ENCODE measurements around the gene DCUN1D5. TPM values are rescaled to one million over a fixed set of nuclear protein-coding genes. Genes with fewer than 3 reads are reported as not detected.

DCUN1D5 gene
- total RNA-seq, 3 donors from 2014 or later, result 31.8 to 38.2 (median 36.2) TPM

DNA sequence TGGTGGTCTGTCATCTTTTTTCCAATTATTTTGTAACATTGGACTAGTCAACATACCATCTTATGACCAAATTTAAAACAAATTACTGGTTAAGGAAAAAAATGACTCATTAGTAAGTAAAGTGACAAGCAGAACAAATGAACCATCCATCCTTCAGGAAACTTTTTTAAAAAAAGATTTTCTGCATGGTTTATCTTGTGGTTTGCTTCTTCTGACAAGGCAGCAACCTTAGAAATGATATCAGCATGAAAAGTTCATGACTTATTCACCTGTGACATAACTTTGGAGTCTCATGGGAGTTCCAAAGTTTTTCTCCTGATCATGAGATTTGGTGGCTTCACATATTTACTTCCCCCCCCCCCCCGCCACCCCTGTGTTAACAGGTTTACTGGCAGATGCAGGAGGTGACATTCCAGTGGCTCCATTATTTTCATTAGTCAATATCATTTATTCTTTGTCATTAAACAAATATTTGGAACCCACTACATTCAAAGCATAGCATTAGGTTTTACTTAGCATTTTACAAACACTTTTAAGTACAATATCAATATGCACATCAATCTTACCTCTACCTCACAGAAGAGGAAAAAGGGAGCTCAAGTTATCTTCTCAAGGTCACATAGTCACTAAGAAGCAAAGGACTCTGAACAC lies 40.7 kb downstream of the DCUN1D5 start:
- no peaks in the 10 kb centered on the region for H3K4me1 ChIP-seq
- no peaks in the 10 kb centered on the region for H3K9me3 ChIP-seq
- TF ChIP-seq CTCF (IDR thresholded peaks at IDR 0.05) (no peak), POLR2AphosphoS5 (IDR thresholded peaks at IDR 0.05) (no peak), POLR2A (IDR thresholded peaks at IDR 0.05) (no peak)
- intact Hi-C loops (cut with DNase I; ENCODE audit: low total_unique reads), result no loop called here
- no peaks in the 10 kb centered on the region for H3K36me3 ChIP-seq
- no peak for DNase-seq (ENCODE audit: low spot score in 2 of 2)
- H3K27me3 ChIP-seq, result no peaks in the 10 kb centered on the region
- no peak overlapping the region for H3K4me3 ChIP-seq
- no peak overlapping the region for H3K27ac ChIP-seq

DNA sequence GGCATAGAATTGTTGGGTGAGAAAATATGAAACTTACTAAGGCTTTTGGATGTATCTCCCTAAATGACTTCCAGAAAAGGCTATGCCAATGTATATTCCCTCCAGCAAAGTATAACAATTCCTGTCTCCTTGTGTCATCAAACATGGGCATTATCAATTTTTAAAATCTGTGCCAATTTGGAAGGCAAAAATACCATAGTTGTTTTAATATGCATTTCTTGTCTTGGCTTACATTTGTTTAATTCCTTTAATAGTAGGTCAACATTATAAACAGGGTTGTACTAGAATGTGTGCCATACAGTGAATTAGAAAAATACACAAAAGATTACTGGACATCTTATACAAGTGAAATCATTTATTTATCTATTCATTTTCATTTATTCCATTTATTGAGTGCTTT lies 41.6 kb downstream of the DCUN1D5 start:
- TF ChIP-seq CTCF (IDR thresholded peaks at IDR 0.05) (no peak), POLR2A (IDR thresholded peaks at IDR 0.05) (no peak), POLR2AphosphoS5 (IDR thresholded peaks at IDR 0.05) (no peak)
- no peaks in the 10 kb centered on the region for H3K9me3 ChIP-seq
- intact Hi-C loops (cut with DNase I; ENCODE audit: low total_unique reads), result no loop called here

DNA sequence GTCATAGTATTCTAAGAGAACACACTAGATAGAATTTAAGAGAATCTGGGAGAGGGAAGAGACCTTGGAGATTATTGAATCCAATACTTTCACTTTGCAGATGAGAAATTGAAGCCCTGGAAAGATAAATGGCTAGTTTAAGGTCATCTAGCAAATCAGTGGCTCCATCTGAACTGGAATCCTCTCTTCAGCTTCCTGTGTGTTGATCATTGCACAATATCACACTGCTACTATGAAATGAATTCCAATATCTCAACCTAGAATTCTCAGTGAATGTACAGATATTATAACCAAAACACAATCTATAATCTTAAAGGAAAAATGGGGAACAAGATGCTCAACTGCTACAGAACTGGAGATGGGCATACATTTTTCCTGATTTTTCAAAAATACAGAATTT lies 44.1 kb downstream of the DCUN1D5 start:
- H3K4me1 ChIP-seq, result no peaks in the 10 kb centered on the region
- TF ChIP-seq CTCF (IDR thresholded peaks at IDR 0.05) (no peak), POLR2AphosphoS5 (IDR thresholded peaks at IDR 0.05) (no peak), POLR2A (IDR thresholded peaks at IDR 0.05) (no peak)

More for the DNA sequence above, 41.6 kb downstream of the DCUN1D5 start:
- Histone ChIP-seq H3K27me3 (no peaks in the 10 kb centered on the region), H3K4me1 (no peaks in the 10 kb centered on the region), H3K36me3 (no peaks in the 10 kb centered on the region), H3K4me3 (no peak overlapping the region), H3K27ac (no peak overlapping the region)
- DNase-seq (ENCODE audit: low spot score in 2 of 2), result no peak

DNA sequence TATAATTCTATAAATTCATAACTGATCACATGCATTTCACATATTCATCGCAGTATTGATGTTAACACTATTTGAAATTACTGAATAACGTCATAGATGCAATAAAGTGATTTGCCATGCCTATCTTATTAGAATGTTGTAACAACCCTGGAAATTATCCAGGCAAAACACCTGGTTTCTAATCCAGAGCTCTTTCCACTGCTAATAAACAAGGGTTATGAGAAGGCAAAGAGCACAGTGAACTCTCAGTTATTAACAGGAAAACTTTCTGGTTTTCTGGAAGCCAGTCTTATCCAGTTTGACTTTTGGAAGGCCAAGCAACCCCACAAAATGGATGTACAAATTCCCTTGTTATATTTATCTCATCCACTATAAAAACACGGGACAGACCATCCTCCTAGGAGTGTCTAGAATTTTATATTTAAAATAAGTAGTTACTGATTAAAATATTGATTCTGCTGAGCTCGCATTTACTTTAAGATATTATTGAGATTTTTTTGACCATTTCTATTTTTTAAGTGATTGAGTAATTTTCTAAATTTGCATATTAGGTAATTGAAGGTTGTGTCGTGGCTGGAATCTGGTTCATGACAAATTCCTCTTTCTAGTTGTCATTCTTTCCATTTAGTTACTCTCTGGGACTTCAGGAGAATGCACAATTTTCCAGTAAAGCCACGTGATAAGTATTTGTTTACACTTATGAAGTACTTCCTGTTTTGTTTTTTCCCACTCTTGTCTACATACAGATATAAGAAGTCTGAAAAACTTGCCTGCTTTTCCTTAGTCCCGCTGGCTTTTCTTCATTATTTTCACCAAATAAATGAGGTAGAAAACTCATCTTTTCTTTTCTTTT lies 47.9 kb downstream of the DCUN1D5 start:
- TF ChIP-seq POLR2A (IDR thresholded peaks at IDR 0.05) (no peak), POLR2AphosphoS5 (IDR thresholded peaks at IDR 0.05) (no peak), CTCF (IDR thresholded peaks at IDR 0.05) (no peak)
- no peaks in the 10 kb centered on the region for H3K4me1 ChIP-seq
- H3K27me3 ChIP-seq, result no peaks in the 10 kb centered on the region
- intact Hi-C loops (cut with DNase I; ENCODE audit: low total_unique reads), result no loop called here
- H3K4me3 ChIP-seq, result no peak overlapping the region
- H3K27ac ChIP-seq, result no peak overlapping the region
- H3K9me3 ChIP-seq, result no peaks in the 10 kb centered on the region
- no peaks in the 10 kb centered on the region for H3K36me3 ChIP-seq
- no peak for DNase-seq (ENCODE audit: low spot score in 2 of 2)

More for the DNA sequence above, 44.1 kb downstream of the DCUN1D5 start:
- intact Hi-C loops (cut with DNase I; ENCODE audit: low total_unique reads), result no loop called here
- no peak for DNase-seq (ENCODE audit: low spot score in 2 of 2)
- Histone ChIP-seq H3K4me3 (no peak overlapping the region), H3K9me3 (no peaks in the 10 kb centered on the region), H3K27ac (no peak overlapping the region), H3K36me3 (no peaks in the 10 kb centered on the region), H3K27me3 (no peaks in the 10 kb centered on the region)

- Histone ChIP-seq H3K36me3 (no peaks in the 10 kb centered on the region), H3K4me1 (no peaks in the 10 kb centered on the region), H3K4me3 (no peak overlapping the region), H3K27me3 (no peaks in the 10 kb centered on the region), H3K27ac (no peak overlapping the region), H3K9me3 (no peaks in the 10 kb centered on the region)
- TF ChIP-seq POLR2A (IDR thresholded peaks at IDR 0.05), result no peak
- no peak for TF ChIP-seq POLR2AphosphoS5 (IDR thresholded peaks at IDR 0.05)
- TF ChIP-seq CTCF (IDR thresholded peaks at IDR 0.05), result no peak
- intact Hi-C loops (cut with DNase I; ENCODE audit: low total_unique reads), result no loop called here
- no peak for DNase-seq (ENCODE audit: low spot score in 2 of 2)
Observed at GRCh38 chr11:103042161-103042560, 49.8 kb downstream of the DCUN1D5 start.

Data from breast epithelium (tissue), 4 donors.